NT2/D1 (cell line): Measurements from ENCODE around the gene URGCP.

ENCODE experiments used
- SUZ12 ChIP-seq: IDR thresholded peaks from 2 replicates; pipeline ENCODE4 v1.6.1; 2011; ENCODE audit not compliant: insufficient read length, insufficient read depth; ENCODE audit errors: extremely low read depth
- YY1 ChIP-seq: IDR thresholded peaks from 2 replicates; pipeline ENCODE4 v1.6.1; 2011; ENCODE audit not compliant: insufficient read length, insufficient read depth
- ZNF274 ChIP-seq: IDR thresholded peaks from 2 replicates; pipeline ENCODE4 v1.6.1; 2011; ENCODE audit warnings: mild to moderate bottlenecking, low read depth, low read length

DNA sequence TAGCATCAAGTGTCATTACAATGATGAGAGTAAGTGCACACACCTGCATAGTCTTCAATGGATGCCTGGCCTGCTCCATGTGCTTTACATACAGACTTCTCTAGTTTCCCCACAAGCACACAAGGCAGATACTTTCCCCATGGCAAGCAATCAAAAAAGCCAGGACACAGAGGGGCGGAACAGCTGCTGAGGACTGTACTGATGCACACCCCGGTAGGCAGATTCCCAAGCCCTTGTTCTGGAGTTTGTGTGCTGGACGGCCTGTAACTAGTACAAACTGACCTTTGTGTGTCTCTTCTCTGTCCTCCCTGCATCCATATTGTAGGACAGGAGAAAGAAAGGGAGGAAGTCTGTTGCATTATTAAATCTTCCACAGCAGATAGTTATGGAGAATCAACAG, 45.6 kb upstream of the URGCP start:
- TF ChIP-seq YY1 (no peak), ZNF274 (no peak), SUZ12 (no peak)
